ENCODE results near the gene AHDC1.

The AHDC1 gene

DNA sequence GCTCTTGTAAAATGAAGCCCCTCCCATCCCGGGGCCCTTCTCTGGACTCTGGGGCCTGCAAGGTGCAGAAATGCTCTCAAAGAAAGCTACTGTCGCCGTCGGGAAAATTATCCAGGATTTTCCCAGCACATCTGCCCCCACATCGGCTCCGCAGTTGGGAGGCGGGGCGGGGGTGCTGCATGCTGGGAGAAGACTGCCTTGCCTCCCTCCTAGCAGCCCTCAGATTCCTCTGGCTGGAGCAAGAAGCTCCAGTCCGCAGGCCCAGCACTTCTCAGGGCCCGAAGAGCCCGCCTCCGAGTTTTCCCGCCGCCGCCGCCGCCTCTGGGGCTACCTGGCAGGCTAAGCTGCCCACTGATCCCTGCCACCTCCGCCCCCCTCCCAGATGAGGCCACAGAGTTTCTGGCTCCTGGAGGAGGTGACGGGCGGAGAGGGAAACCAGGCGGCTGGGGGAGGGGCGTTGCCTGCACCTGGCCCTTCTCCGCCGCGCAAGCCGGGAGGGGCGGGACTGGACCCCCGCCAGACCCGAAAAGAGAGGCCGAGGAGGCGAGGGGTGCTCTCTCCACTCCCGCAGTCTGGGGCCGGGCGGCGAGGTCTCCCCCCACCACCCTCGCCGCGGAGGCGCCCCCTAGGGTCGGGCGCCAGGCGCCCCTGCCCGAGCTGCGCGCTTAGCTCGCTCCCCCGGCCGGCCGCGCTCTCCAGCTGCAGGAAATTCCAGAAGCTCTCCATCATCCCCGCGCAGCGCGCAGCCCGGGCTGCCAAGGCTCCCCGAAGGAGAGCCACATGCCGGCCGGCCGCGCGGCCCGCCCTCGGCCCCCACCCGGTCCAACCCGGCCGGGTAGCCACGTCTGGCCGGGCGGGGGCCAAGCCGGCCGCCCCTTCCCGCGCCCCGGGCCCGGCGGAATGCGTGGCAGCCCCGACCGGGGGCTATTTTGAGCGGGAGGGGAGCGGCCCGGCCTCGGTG, 28.8 kb downstream of the AHDC1 start:
- TF ChIP-seq, protein P1, sequence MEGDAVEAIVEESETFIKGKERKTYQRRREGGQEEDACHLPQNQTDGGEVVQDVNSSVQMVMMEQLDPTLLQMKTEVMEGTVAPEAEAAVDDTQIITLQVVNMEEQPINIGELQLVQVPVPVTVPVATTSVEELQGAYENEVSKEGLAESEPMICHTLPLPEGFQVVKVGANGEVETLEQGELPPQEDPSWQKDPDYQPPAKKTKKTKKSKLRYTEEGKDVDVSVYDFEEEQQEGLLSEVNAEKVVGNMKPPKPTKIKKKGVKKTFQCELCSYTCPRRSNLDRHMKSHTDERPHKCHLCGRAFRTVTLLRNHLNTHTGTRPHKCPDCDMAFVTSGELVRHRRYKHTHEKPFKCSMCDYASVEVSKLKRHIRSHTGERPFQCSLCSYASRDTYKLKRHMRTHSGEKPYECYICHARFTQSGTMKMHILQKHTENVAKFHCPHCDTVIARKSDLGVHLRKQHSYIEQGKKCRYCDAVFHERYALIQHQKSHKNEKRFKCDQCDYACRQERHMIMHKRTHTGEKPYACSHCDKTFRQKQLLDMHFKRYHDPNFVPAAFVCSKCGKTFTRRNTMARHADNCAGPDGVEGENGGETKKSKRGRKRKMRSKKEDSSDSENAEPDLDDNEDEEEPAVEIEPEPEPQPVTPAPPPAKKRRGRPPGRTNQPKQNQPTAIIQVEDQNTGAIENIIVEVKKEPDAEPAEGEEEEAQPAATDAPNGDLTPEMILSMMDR (IDR thresholded peaks at IDR 0.05; ENCODE audit: low read depth, low read length), result no peak
- H3K4me3 ChIP-seq (replicated peaks in 1 of 2; ENCODE audit: low read depth in 2 of 2, low read length in 2 of 2), result peak overlapping the region; percentile 22 to 40
- peak; percentile 86 to 89 for DNase-seq (ENCODE audit: low read depth in 2 of 2)

- H3K4me3 ChIP-seq (replicated peaks in 1 of 2; ENCODE audit: low read depth in 2 of 2, low read length in 2 of 2), result no peak overlapping the region
- TF ChIP-seq, protein P1 (IDR thresholded peaks at IDR 0.05; ENCODE audit: low read depth, low read length), result no peak
- DNase-seq (ENCODE audit: low read depth in 2 of 2), result no peak
These were observed 29.8 kb downstream of the AHDC1 start for GRCh38 chr1:27574001-27574781.

DNA sequence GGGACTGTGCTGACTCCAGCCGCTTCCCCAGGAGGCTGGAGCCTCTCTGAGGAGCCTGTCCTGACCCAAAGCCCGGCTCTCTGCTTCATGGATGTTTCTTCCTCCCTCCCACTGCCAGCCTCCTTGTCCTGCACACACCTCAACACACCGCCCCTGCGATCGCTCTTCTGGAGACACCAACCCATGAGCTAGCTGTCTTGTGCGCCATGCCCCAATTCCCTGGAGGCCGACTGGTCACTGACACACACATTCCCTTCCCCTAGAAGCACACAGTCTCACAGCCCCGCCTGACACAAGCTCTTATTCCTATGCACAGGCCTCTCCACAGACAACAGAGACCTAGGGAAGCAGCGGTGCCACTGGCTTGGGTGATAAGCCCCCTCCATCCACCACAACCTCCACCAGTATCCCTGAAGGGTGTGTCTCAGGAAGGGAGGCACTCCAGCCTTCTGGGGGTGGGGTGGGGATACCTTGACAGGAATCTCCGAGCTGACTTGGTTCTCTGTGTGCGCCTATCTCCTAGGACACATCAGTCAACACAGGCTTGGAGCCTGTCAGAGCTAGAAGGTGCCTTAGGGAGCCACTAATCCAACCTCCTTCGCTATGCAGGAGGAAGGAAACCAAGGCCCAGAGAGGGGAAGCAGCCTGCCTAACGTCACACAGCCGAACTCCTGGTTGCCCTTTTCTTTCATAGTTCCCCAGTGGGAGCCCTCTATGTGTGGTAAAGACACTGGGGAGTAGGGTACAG, 31.1 kb downstream of the AHDC1 start:
- TF ChIP-seq, protein P1 (IDR thresholded peaks at IDR 0.05; ENCODE audit: low read depth, low read length), result no peak
- peak in 1 of 2 donors; percentile 61 for DNase-seq (ENCODE audit: low read depth in 2 of 2)
- no peak overlapping the region for H3K4me3 ChIP-seq (replicated peaks in 1 of 2; ENCODE audit: low read depth in 2 of 2, low read length in 2 of 2)

- no peak overlapping the region for H3K4me3 ChIP-seq (replicated peaks in 1 of 2; ENCODE audit: low read depth in 2 of 2, low read length in 2 of 2)
- TF ChIP-seq, protein P1 (IDR thresholded peaks at IDR 0.05; ENCODE audit: low read depth, low read length), result no peak
- no peak for DNase-seq (ENCODE audit: low read depth in 2 of 2)
These were observed 31.8 kb downstream of the AHDC1 start for GRCh38 chr1:27572019-27572678.

GRCh38 chr1:27571439-27572018, 32.4 kb downstream of the AHDC1 start:
- no peak for DNase-seq (ENCODE audit: low read depth in 2 of 2)
- no peak overlapping the region for H3K4me3 ChIP-seq (replicated peaks in 1 of 2; ENCODE audit: low read depth in 2 of 2, low read length in 2 of 2)
- TF ChIP-seq, protein P1 (IDR thresholded peaks at IDR 0.05; ENCODE audit: low read depth, low read length), result no peak

Measured in cardiac fibroblast (primary cell).